K562 (cell line): ENCODE data around the gene DCLK3. TPM values are rescaled to one million over a fixed set of nuclear protein-coding genes. Genes with fewer than 3 reads are reported as not detected.

ENCODE experiments used
- ATAC-seq: fragments of 200-7000 bp; cut with Tn5 transposase; 3 replicates; pipeline ENCODE4 v1.9.1; 2020; ENCODE audit warnings: moderate library complexity
- BruUV-seq: library from RNA; stranded (reverse); fragments of 400-500 nt; replicated peaks from 2 replicates; lab custom pipeline; 2021; lab: Mats Ljungman, UMichigan
- CTCF ChIA-PET: fragments of 300-600 bp; formaldehyde crosslinking; extraction: SDS; loops from one replicate; lab custom pipeline; 2021; ENCODE audit warnings: low intra/inter-chr PET ratio; lab: Yijun Ruan, JAX
- POLR2A ChIA-PET: fragments of 300-600, 350-650 bp; sonication (Branson Sonifier 250); formaldehyde crosslinking; extraction: SDS; loops from one replicate; lab custom pipeline; 2021; ENCODE audit warnings: antibody characterized with exemption, inconsistent platforms; lab: Yijun Ruan, JAX
- DNase-seq, 4 experiments: peaks; one replicate each; pipeline versions ENCODE4 v3.0.0 to v3.0.0-alpha.2; 2011 to 2018; ENCODE audit warnings: low spot score in 3 of 4, mixed read lengths in 3 of 4; ENCODE audit errors: extremely low read depth in 1 of 4
- FAIRE-seq: peaks from 2 replicates; lab custom pipeline; 2011; peaks lifted over from hg19 to GRCh38; lab: Jason Lieb, UNC
- H2AFZ ChIP-seq: 2 replicates; pipeline ENCODE4 v1.6.0; 2011; ENCODE audit warnings: low read depth, low read length, control low read depth, inconsistent platforms
- H3K27ac ChIP-seq: fragments of 200-600 bp; 3 replicates; pipeline ENCODE4 v1.8.0; 2011; ENCODE audit warnings: low read depth, mild to moderate bottlenecking, control low read depth, inconsistent platforms, low read length, moderate library complexity, mixed read lengths; ENCODE audit errors: extremely low read depth
- H3K27me3 ChIP-seq, 2 experiments: fragments of 300-600 bp in 1 of 2; 2 replicates in 1 of 2; 3 replicates in 1 of 2; pipeline versions ENCODE4 v1.6.0 to v1.8.0; 2011; ENCODE audit warnings: inconsistent platforms in 2 of 2, low read length in 2 of 2, mild to moderate bottlenecking in 1 of 2, mixed read lengths in 1 of 2, moderate library complexity in 1 of 2; ENCODE audit not compliant: control insufficient read depth in 2 of 2, insufficient read depth in 2 of 2
- H3K36me3 ChIP-seq: fragments of 300-600 bp; 3 replicates; pipeline ENCODE4 v1.8.0; 2011; ENCODE audit warnings: mild to moderate bottlenecking, low read length, inconsistent platforms; ENCODE audit not compliant: control insufficient read depth, insufficient read depth
- H3K4me1 ChIP-seq, 2 experiments: fragments of 200-600 bp in 1 of 2; replicated peaks in 1 of 2; 2 replicates in 1 of 2; 3 replicates in 1 of 2; pipeline versions ENCODE4 v1.5.1 to v1.8.0; 2011; ENCODE audit warnings: inconsistent platforms in 2 of 2, low read length in 2 of 2, mild to moderate bottlenecking in 1 of 2, mixed read lengths in 1 of 2, moderate library complexity in 1 of 2; ENCODE audit not compliant: control insufficient read depth in 2 of 2, insufficient read depth in 2 of 2
- H3K4me2 ChIP-seq: 2 replicates; pipeline ENCODE4 v1.6.1; 2011; ENCODE audit warnings: low read length, control low read depth, inconsistent platforms, mixed read lengths; ENCODE audit not compliant: insufficient read depth
- H3K4me3 ChIP-seq: fragments of 200-600 bp; sonication (generic), shearing (Covaris generic); 2 replicates; pipeline ENCODE4 v1.5.1; 2016; ENCODE audit warnings: control low read depth, inconsistent platforms
- H3K79me2 ChIP-seq: fragments of 200-600 bp; 3 replicates; pipeline ENCODE4 v1.8.0; 2011; ENCODE audit warnings: low read length, inconsistent platforms; ENCODE audit not compliant: control insufficient read depth, insufficient read depth
- H3K9ac ChIP-seq, 2 experiments: 2 replicates each; pipeline versions ENCODE4 v1.6.0 to v1.6.1; 2011; ENCODE audit warnings: low read depth in 2 of 2, low read length in 2 of 2, control low read depth in 1 of 2, inconsistent platforms in 1 of 2, mild to moderate bottlenecking in 1 of 2, mixed read lengths in 1 of 2; ENCODE audit not compliant: insufficient read depth in 1 of 2
- H3K9me1 ChIP-seq: one replicate; pipeline ENCODE4 v1.6.0; 2011; ENCODE audit warnings: inconsistent platforms, mild to moderate bottlenecking, low read length, moderate library complexity; ENCODE audit not compliant: control insufficient read depth, insufficient read depth
- H3K9me3 ChIP-seq: replicated peaks from 2 replicates; pipeline ENCODE4 v1.5.1; 2011; ENCODE audit warnings: low read depth, low read length, inconsistent platforms; ENCODE audit not compliant: control insufficient read depth, insufficient read depth
- H4K20me1 ChIP-seq: replicated peaks from 2 replicates; pipeline ENCODE4 v1.6.1; 2011; ENCODE audit warnings: low read length, inconsistent platforms, mixed read lengths; ENCODE audit not compliant: control insufficient read depth, insufficient read depth
- CEBPB ChIP-seq: fragments of 450-650 bp; IDR thresholded peaks from 2 replicates; pipeline ENCODE4 v1.6.1; 2016; ENCODE audit warnings: missing genetic modification characterization, missing compliant biosample characterization
- CLOCK ChIP-seq: fragments of 250-450 bp; sonication (Bioruptor Pico); IDR thresholded peaks from 2 replicates; pipeline ENCODE4 v1.4.0; 2020; ENCODE audit warnings: mild to moderate bottlenecking, moderate library complexity, borderline replicate concordance
- FOXJ3 ChIP-seq: sonication (generic); formaldehyde crosslinking; IDR thresholded peaks from 2 replicates; pipeline ENCODE4 v1.4.0; 2020; ENCODE audit warnings: mild to moderate bottlenecking, missing genetic modification reagents
- NFIC ChIP-seq: fragments of 450-650 bp; IDR thresholded peaks from 2 replicates; pipeline ENCODE4 v1.6.1; 2017; ENCODE audit warnings: mild to moderate bottlenecking, inconsistent platforms
- NFIX ChIP-seq: fragments of 250-450 bp; sonication (Bioruptor Pico); IDR thresholded peaks from 2 replicates; pipeline ENCODE4 v1.4.0; 2020; ENCODE audit warnings: low read depth, mild to moderate bottlenecking, moderate library complexity
- PRPF4 ChIP-seq: fragments of 200-400 bp; formaldehyde crosslinking; IDR thresholded peaks from one replicate; pipeline ENCODE4 v1.6.1; 2017; ENCODE audit warnings: low read length, low read depth, mild to moderate bottlenecking; ENCODE audit not compliant: insufficient read depth, poor library complexity, severe bottlenecking
- ZBTB43 ChIP-seq: sonication (generic); formaldehyde crosslinking; IDR thresholded peaks from 2 replicates; pipeline ENCODE4 v1.8.0; 2023; ENCODE audit warnings: mild to moderate bottlenecking, missing genetic modification reagents
- ZFPM2 ChIP-seq: fragments of 250-450 bp; sonication (Bioruptor Pico); IDR thresholded peaks from 2 replicates; pipeline ENCODE4 v1.5.1; 2022; ENCODE audit warnings: mild to moderate bottlenecking
- ZNF140 ChIP-seq: fragments of 250-450 bp; sonication (Bioruptor Pico); IDR thresholded peaks from 2 replicates; pipeline ENCODE4 v1.8.0; 2021; ENCODE audit warnings: moderate library complexity, mild to moderate bottlenecking, inconsistent platforms
- ZNF445 ChIP-seq: fragments of 250-450 bp; sonication (Bioruptor Pico); IDR thresholded peaks from 2 replicates; pipeline ENCODE4 v1.4.0; 2020; ENCODE audit warnings: low read depth, mild to moderate bottlenecking, moderate library complexity
- WGBS: fragments of 100-300 bp; shearing (Covaris generic); methylation state at CpG from one replicate; pipeline ENCODE4 v1.1.6; 2016; ENCODE audit warnings: low coverage, mixed read lengths; ENCODE audit not compliant: insufficient coverage; ENCODE audit errors: missing lambda C conversion rate; 5-methylcytosine and 5-hydroxymethylcytosine counted together
- in situ Hi-C: fragments of 300-500 bp; cut with MboI; formaldehyde crosslinking; loops from 4 replicates; pipeline ENCODE4 v1.15.0; 2018; ENCODE audit warnings: inconsistent platforms, mixed read lengths
- intact Hi-C: fragments of 100-400 bp; cut with micrococcal nuclease; formaldehyde crosslinking; loops from 2 replicates; pipeline ENCODE4 v1.14.2; 2022
- polyA plus RNA-seq, 8 experiments: library from polyadenylated mRNA; depleted of rRNA in 4 of 8; stranded (reverse) in 5 of 8; unstranded in 3 of 8; fragments of >200 nt; fragmentation: Nextera tagmentation in 2 of 8; fragmentation: Illumina TruSeq in 1 of 8; extraction: Ambion mirVana in 2 of 8; extraction: Trizol in 1 of 8; gene quantifications; 2 replicates each; pipeline versions ENCODE4 v1.2.1 to v1.2.3, GENCODE V29; 2011 to 2014; ENCODE audit warnings: inconsistent platforms in 1 of 8, missing spikeins in 1 of 8
- total RNA-seq, 7 experiments: library from RNA; depleted of rRNA in 6 of 7; stranded (reverse); fragments of >200 nt in 6 of 7; fragmentation: Illumina TruSeq in 2 of 7; extraction: Trizol in 2 of 7; gene quantifications; 2 replicates each; pipeline versions ENCODE4 v1.2.1 to v1.2.3, GENCODE V29; 2011 to 2021; ENCODE audit warnings: low replicate concordance in 1 of 7
- TF ChIP-seq, protein P1 (sequence below): fragments of 200-400 bp; formaldehyde crosslinking; IDR thresholded peaks from 2 replicates; pipeline ENCODE4 v1.6.1; 2017; ENCODE audit warnings: mild to moderate bottlenecking, low read depth, low read length, moderate library complexity

DCLK3 gene
- total and polyA plus RNA-seq, 9 of the 15 experiments (the other 6 are each of a cell fraction or from before 2014, with no cell fraction given) = not detected

GRCh38 chr3:36738702-36739101 is 25.7 kb downstream of the DCLK3 start:
- no peak overlapping the region for H3K27ac ChIP-seq
- H3K4me1 ChIP-seq = peaks cover 0 to 4% of the 10 kb centered on the region in 2 experiments; a peak in 1 of 5 replicates
- H3K36me3 ChIP-seq = no peaks in the 10 kb centered on the region
- ATAC-seq = no peak; the same call in 2 of the 3 replicates
- in situ Hi-C loops = loop anchor here (10.0 to 25.0 kb wide), 3 partner anchors 124 to 476 kb away; no protein-coding TSS in a partner anchor
- H3K4me2 ChIP-seq = no peak overlapping the region
- no peak overlapping the region for H3K4me3 ChIP-seq
- H3K27me3 ChIP-seq = peaks cover 7 to 20% of the 10 kb centered on the region in 2 experiments; a peak in 4 of 5 replicates
- DNase-seq = no peak
- 1% methylated on average over 16 of the region's 16 CpGs for WGBS
- H3K9me1 ChIP-seq = no peaks in the 10 kb centered on the region
- CTCF ChIA-PET = no interaction called here
- H4K20me1 ChIP-seq = no peaks in the 10 kb centered on the region
- no TSS peak for BruUV-seq
- H3K9ac ChIP-seq = no peak overlapping the region
- H3K9me3 ChIP-seq = no peaks in the 10 kb centered on the region
- H2AFZ ChIP-seq = no peak overlapping the region
- intact Hi-C loops = no loop called here
- H3K79me2 ChIP-seq = no peaks in the 10 kb centered on the region
- POLR2A ChIA-PET = interaction anchor here (0.6 to 1.4 kb wide), 2 partner anchors 220 to 231 kb away, joined by 3 to 4 read pairs; no protein-coding TSS in a partner anchor
- FAIRE-seq = no peak
- TF ChIP-seq CEBPB (no peak), FOXJ3 (CRISPR knock-in tag) (no peak), PRPF4 (no peak), ZFPM2 (CRISPR knock-in tag) (no peak), ZNF445 (CRISPR knock-in tag) (no peak), NFIX (CRISPR knock-in tag) (0 out of 2 replicates have a peak, but pooled peaks have one; percentile 22), ZNF140 (CRISPR knock-in tag) (no peak), CLOCK (CRISPR knock-in tag) (no peak), NFIC (peak; percentile 75), ZBTB43 (CRISPR knock-in tag) (no peak)
- TF ChIP-seq, protein P1, sequence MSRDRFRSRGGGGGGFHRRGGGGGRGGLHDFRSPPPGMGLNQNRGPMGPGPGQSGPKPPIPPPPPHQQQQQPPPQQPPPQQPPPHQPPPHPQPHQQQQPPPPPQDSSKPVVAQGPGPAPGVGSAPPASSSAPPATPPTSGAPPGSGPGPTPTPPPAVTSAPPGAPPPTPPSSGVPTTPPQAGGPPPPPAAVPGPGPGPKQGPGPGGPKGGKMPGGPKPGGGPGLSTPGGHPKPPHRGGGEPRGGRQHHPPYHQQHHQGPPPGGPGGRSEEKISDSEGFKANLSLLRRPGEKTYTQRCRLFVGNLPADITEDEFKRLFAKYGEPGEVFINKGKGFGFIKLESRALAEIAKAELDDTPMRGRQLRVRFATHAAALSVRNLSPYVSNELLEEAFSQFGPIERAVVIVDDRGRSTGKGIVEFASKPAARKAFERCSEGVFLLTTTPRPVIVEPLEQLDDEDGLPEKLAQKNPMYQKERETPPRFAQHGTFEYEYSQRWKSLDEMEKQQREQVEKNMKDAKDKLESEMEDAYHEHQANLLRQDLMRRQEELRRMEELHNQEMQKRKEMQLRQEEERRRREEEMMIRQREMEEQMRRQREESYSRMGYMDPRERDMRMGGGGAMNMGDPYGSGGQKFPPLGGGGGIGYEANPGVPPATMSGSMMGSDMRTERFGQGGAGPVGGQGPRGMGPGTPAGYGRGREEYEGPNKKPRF = no peak
- TF ChIP-seq, all 486 proteins: peak for 2
